Stimulated activated CD4-positive, alpha-beta T cell treated with anti-CD3 and anti-CD28 coated beads, Interleukin-2, amount 100 ng/mL, for 48 hours (primary cell): ENCODE data around the gene EIF2B1.
A peak's percentile ranks its signal among the peaks of the same experiment; 100 is the strongest.
"Not testable (repeated sequence)": the region's sequence is repeated elsewhere in the genome, so short reads cannot be mapped to it uniquely, and the experiment has no call there.

Experiments
- DNase-seq, 2 donors: peaks; one replicate each; pipeline ENCODE4 v3.0.0-alpha.2; 2020

Gene EIF2B1

GRCh38 chr12:123617144-123617543, 16.3 kb downstream of the EIF2B1 start:
- no peak for DNase-seq

- DNase-seq, result no peak
Observed at GRCh38 chr12:123614531-123614930, 19.0 kb downstream of the EIF2B1 start.

GRCh38 chr12:123614110-123614509, 19.4 kb downstream of the EIF2B1 start:
- DNase-seq, result no peak

- DNase-seq, result no peak
Observed at GRCh38 chr12:123608182-123608581, 25.3 kb downstream of the EIF2B1 start.

GRCh38 chr12:123607756-123608155, 25.7 kb downstream of the EIF2B1 start:
- DNase-seq, result no peak

- DNase-seq, result not testable (repeated sequence)
Observed at GRCh38 chr12:123603495-123603894, 30.0 kb downstream of the EIF2B1 start.

GRCh38 chr12:123602651-123603195, 30.8 kb downstream of the EIF2B1 start:
- DNase-seq, result no peak

- peak; percentile 82 to 84 for DNase-seq
Observed at GRCh38 chr12:123601602-123602489, 31.6 kb downstream of the EIF2B1 start, which contains the start of gene DDX55. DDX55 (plus strand) TSS chr12:123602099; CDS start chr12:123602149, 50 bp downstream.

GRCh38 chr12:123599721-123600120, 33.8 kb downstream of the EIF2B1 start:
- DNase-seq, result no peak

- DNase-seq, result no peak
Observed at GRCh38 chr12:123599310-123599709, 34.2 kb downstream of the EIF2B1 start.

GRCh38 chr12:123598522-123598921, 35.0 kb downstream of the EIF2B1 start:
- DNase-seq, result no peak

- DNase-seq, result no peak
Observed at GRCh38 chr12:123597100-123597499, 36.4 kb downstream of the EIF2B1 start.

- DNase-seq, result no peak
Observed at GRCh38 chr12:123595729-123596128, 37.8 kb downstream of the EIF2B1 start.

- no peak for DNase-seq
Observed at GRCh38 chr12:123591702-123592481, 41.6 kb downstream of the EIF2B1 start.

GRCh38 chr12:123580772-123581171, 52.7 kb downstream of the EIF2B1 start:
- no peak for DNase-seq

- not testable (repeated sequence) for DNase-seq
Observed at GRCh38 chr12:123578829-123579228, 54.7 kb downstream of the EIF2B1 start.

GRCh38 chr12:123578243-123578642, 55.2 kb downstream of the EIF2B1 start:
- no peak for DNase-seq

GRCh38 chr12:123576611-123577010, 56.9 kb downstream of the EIF2B1 start:
- DNase-seq, result no peak

GRCh38 chr12:123573870-123574269, 59.6 kb downstream of the EIF2B1 start:
- no peak for DNase-seq

- DNase-seq, result no peak
Observed at GRCh38 chr12:123572391-123572790, 61.1 kb downstream of the EIF2B1 start.

- no peak for DNase-seq
Observed at GRCh38 chr12:123571343-123571813, 62.1 kb downstream of the EIF2B1 start.
